NCI-H128 (cell line): ENCODE measurements around the gene NUBP2.

Experiments used
- DNase-seq: peaks from one replicate; lab custom pipeline; 2025; ENCODE audit not compliant: unreplicated experiment; lab: John Stamatoyannopoulos, UW

Gene NUBP2

GRCh38 chr16:1758923-1759322 lies 23.8 kb upstream of the NUBP2 start:
- no peak for DNase-seq

- DNase-seq: no peak
Observed at GRCh38 chr16:1759511-1759910, 23.2 kb upstream of the NUBP2 start.

GRCh38 chr16:1760911-1761310 lies 21.8 kb upstream of the NUBP2 start:
- no peak for DNase-seq

- DNase-seq: no peak
Observed at GRCh38 chr16:1761751-1762150, 21.0 kb upstream of the NUBP2 start.

- no peak for DNase-seq
Observed at GRCh38 chr16:1762196-1762878, 20.4 kb upstream of the NUBP2 start.

- DNase-seq: no peak
Observed at GRCh38 chr16:1762879-1763520, 19.8 kb upstream of the NUBP2 start.

GRCh38 chr16:1763521-1764511 lies 18.9 kb upstream of the NUBP2 start:
- DNase-seq: no peak

- no peak for DNase-seq
Observed at GRCh38 chr16:1764971-1765370, 17.8 kb upstream of the NUBP2 start.

- no peak for DNase-seq
Observed at GRCh38 chr16:1765826-1766225, 16.9 kb upstream of the NUBP2 start.

GRCh38 chr16:1766231-1766630 lies 16.5 kb upstream of the NUBP2 start:
- no peak for DNase-seq

GRCh38 chr16:1766701-1767100 lies 16.1 kb upstream of the NUBP2 start:
- no peak for DNase-seq

GRCh38 chr16:1767116-1767994 lies 15.4 kb upstream of the NUBP2 start:
- no peak for DNase-seq

GRCh38 chr16:1768061-1768766 lies 14.5 kb upstream of the NUBP2 start:
- no peak for DNase-seq

GRCh38 chr16:1768767-1769401 lies 13.9 kb upstream of the NUBP2 start:
- DNase-seq: no peak

- DNase-seq: no peak
Observed at GRCh38 chr16:1769402-1770300, 13.1 kb upstream of the NUBP2 start.

- no peak for DNase-seq
Observed at GRCh38 chr16:1770328-1771187, 12.2 kb upstream of the NUBP2 start.

- no peak for DNase-seq
Observed at GRCh38 chr16:1771188-1771863, 11.4 kb upstream of the NUBP2 start, which contains the start of gene NME3. TSS of gene NME3 (minus strand) at chr16:1771543. CDS start at chr16:1771534, 9 bp downstream.
